Endothelial cell of coronary artery (primary cell): ENCODE data around the gene CHRDL1. TPM values are rescaled to one million over a fixed set of nuclear protein-coding genes. Genes with fewer than 3 reads are reported as not detected.

ENCODE experiments used
- total RNA-seq: library from RNA; depleted of rRNA; stranded (reverse); fragments of >200 nt; gene quantifications from 2 replicates; pipeline ENCODE4 v1.2.3, GENCODE V29; 2014

The CHRDL1 gene
- not detected in 2 replicates for total RNA-seq

GRCh38 chrX:110795645-110796406 is at the start of gene CHRDL1:
Gene CHRDL1 (minus strand): TSS chrX:110795817. CDS start chrX:110792181, 3,636 bp downstream.

